HepG2 (cell line): ENCODE results near the gene HNRNPC. TPM values are rescaled to one million over a fixed set of nuclear protein-coding genes. Genes with fewer than 3 reads are reported as not detected.
A peak's percentile ranks its signal among the peaks of the same experiment; 100 is the strongest.

Experiments used
- NCOA5 ChIP-seq: sonication (generic); formaldehyde crosslinking; IDR thresholded peaks from 2 replicates; pipeline ENCODE4 v1.4.0; 2020; ENCODE audit warnings: missing genetic modification reagents
- NFIC ChIP-seq: IDR thresholded peaks from 2 replicates; pipeline ENCODE4 v1.6.1; 2012; ENCODE audit warnings: mild to moderate bottlenecking, low read length, inconsistent platforms
- SRSF4 ChIP-seq: fragments of 200-400 bp; formaldehyde crosslinking; IDR thresholded peaks from one replicate; pipeline ENCODE4 v1.6.1; 2018; ENCODE audit warnings: mild to moderate bottlenecking, low read depth, low read length, moderate library complexity; ENCODE audit not compliant: poor library complexity, severe bottlenecking
- SRSF9 ChIP-seq: fragments of 200-400 bp; formaldehyde crosslinking; IDR thresholded peaks from 2 replicates; pipeline ENCODE4 v1.6.1; 2018; ENCODE audit warnings: borderline replicate concordance, mild to moderate bottlenecking, low read depth, low read length; ENCODE audit not compliant: insufficient read depth, poor library complexity, severe bottlenecking
- TARDBP ChIP-seq: sonication (generic); formaldehyde crosslinking; IDR thresholded peaks from 2 replicates; pipeline ENCODE4 v1.8.0; 2022; ENCODE audit warnings: mild to moderate bottlenecking, missing genetic modification reagents
- XRCC5 ChIP-seq: fragments of 200-400 bp; formaldehyde crosslinking; optimal IDR thresholded peaks from 2 replicates; pipeline ENCODE3; 2017; ENCODE audit warnings: mild to moderate bottlenecking, low read length
- ZFP36L2 ChIP-seq: sonication (generic); formaldehyde crosslinking; IDR thresholded peaks from 2 replicates; pipeline ENCODE4 v1.4.0; 2020; ENCODE audit warnings: missing genetic modification reagents
- ZNF225 ChIP-seq: sonication (generic); formaldehyde crosslinking; IDR thresholded peaks from 2 replicates; pipeline ENCODE4 v1.4.0; 2020; ENCODE audit warnings: mild to moderate bottlenecking, missing genetic modification reagents
- ZNF607 ChIP-seq: sonication (generic); formaldehyde crosslinking; IDR thresholded peaks from 2 replicates; pipeline ENCODE4 v1.5.1; 2020; ENCODE audit warnings: missing genetic modification reagents, mild to moderate bottlenecking, borderline replicate concordance
- polyA plus RNA-seq, 8 experiments: library from polyadenylated mRNA; depleted of rRNA in 3 of 8; stranded (reverse) in 7 of 8; unstranded in 1 of 8; fragments of >200 nt; fragmentation: Illumina TruSeq in 4 of 8; extraction: Trizol in 4 of 8; gene quantifications; 2 replicates each; pipeline versions ENCODE4 v1.2.1 to v1.2.3, GENCODE V29; 2011 to 2016; ENCODE audit warnings: low read depth in 4 of 8, missing spikeins in 1 of 8, mixed read lengths in 1 of 8; ENCODE audit not compliant: insufficient read depth in 1 of 8
- total RNA-seq, 5 experiments: library from RNA; depleted of rRNA; stranded (reverse); fragments of >200 nt; fragmentation: Illumina TruSeq; extraction: Trizol; gene quantifications; 2 replicates each; pipeline ENCODE4 v1.2.3, GENCODE V29; 2016; ENCODE audit warnings: low read depth in 1 of 5
- TF ChIP-seq, protein P1 (sequence below): sonication (generic); formaldehyde crosslinking; IDR thresholded peaks from 2 replicates; pipeline ENCODE4 v1.4.0; 2020; ENCODE audit warnings: missing genetic modification reagents
- TF ChIP-seq, protein P2 (sequence below): sonication (generic); formaldehyde crosslinking; IDR thresholded peaks from 2 replicates; pipeline ENCODE4 v1.5.0; 2020; ENCODE audit warnings: mild to moderate bottlenecking, missing genetic modification reagents, borderline replicate concordance

HNRNPC gene
- total and polyA plus RNA-seq, 2 of the 13 experiments (the other 11 are each of a cell fraction or from before 2014, with no cell fraction given), result 628 to 1,099 TPM

DNA sequence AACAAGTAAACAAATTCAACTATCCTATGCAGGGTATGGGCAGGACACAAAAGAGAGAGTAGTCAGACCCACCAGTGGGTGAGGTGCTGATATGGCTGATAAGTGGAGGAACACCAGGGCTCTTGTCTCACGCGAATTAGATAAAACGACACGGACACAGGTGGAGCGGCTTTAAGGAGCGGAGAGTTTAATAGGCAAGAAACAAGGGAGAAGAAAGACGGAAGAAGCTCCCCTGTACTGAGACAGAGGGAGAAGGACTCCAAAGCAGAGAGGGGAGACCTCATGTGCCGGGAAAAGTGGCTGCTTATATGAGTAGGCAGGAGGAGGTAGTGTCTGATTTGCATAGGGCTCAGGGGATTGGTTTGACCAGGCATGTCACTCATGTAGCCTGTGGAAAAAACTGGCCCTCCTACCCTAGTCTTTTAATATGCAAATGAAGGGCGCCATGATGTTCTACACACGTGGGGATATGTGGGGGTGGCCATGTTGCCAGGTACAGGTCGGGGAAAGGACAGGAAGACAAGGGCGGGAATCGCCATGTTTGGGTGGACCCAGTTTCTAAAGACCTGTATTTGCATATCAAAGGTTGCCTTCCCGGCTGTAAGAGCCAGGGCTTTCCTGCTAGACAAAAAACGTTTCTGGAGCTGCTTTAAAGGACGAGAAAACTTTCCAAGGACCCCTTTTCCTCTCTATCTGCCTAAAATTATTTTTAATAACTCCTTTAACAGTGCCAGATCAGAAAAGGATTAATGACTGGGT lies 39.4 kb upstream of the HNRNPC start (continued):
- TF ChIP-seq, protein P1, sequence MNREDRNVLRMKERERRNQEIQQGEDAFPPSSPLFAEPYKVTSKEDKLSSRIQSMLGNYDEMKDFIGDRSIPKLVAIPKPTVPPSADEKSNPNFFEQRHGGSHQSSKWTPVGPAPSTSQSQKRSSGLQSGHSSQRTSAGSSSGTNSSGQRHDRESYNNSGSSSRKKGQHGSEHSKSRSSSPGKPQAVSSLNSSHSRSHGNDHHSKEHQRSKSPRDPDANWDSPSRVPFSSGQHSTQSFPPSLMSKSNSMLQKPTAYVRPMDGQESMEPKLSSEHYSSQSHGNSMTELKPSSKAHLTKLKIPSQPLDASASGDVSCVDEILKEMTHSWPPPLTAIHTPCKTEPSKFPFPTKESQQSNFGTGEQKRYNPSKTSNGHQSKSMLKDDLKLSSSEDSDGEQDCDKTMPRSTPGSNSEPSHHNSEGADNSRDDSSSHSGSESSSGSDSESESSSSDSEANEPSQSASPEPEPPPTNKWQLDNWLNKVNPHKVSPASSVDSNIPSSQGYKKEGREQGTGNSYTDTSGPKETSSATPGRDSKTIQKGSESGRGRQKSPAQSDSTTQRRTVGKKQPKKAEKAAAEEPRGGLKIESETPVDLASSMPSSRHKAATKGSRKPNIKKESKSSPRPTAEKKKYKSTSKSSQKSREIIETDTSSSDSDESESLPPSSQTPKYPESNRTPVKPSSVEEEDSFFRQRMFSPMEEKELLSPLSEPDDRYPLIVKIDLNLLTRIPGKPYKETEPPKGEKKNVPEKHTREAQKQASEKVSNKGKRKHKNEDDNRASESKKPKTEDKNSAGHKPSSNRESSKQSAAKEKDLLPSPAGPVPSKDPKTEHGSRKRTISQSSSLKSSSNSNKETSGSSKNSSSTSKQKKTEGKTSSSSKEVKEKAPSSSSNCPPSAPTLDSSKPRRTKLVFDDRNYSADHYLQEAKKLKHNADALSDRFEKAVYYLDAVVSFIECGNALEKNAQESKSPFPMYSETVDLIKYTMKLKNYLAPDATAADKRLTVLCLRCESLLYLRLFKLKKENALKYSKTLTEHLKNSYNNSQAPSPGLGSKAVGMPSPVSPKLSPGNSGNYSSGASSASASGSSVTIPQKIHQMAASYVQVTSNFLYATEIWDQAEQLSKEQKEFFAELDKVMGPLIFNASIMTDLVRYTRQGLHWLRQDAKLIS, result no peak
- TF ChIP-seq XRCC5 (peak; percentile 36), SRSF4 (no peak), ZFP36L2 (0 out of 2 replicates have a peak, but pooled peaks have one; percentile 77), ZNF225 (no peak), SRSF9 (no peak), ZNF607 (CRISPR knock-in tag) (peak; percentile 43; the same call in 1 of the 2 replicates), NFIC (peak; percentile 24; the same call in 1 of the 2 replicates), TARDBP (CRISPR knock-in tag) (peak; percentile 58; the same call in 1 of the 2 replicates), NCOA5 (no peak)
- TF ChIP-seq, protein P2, sequence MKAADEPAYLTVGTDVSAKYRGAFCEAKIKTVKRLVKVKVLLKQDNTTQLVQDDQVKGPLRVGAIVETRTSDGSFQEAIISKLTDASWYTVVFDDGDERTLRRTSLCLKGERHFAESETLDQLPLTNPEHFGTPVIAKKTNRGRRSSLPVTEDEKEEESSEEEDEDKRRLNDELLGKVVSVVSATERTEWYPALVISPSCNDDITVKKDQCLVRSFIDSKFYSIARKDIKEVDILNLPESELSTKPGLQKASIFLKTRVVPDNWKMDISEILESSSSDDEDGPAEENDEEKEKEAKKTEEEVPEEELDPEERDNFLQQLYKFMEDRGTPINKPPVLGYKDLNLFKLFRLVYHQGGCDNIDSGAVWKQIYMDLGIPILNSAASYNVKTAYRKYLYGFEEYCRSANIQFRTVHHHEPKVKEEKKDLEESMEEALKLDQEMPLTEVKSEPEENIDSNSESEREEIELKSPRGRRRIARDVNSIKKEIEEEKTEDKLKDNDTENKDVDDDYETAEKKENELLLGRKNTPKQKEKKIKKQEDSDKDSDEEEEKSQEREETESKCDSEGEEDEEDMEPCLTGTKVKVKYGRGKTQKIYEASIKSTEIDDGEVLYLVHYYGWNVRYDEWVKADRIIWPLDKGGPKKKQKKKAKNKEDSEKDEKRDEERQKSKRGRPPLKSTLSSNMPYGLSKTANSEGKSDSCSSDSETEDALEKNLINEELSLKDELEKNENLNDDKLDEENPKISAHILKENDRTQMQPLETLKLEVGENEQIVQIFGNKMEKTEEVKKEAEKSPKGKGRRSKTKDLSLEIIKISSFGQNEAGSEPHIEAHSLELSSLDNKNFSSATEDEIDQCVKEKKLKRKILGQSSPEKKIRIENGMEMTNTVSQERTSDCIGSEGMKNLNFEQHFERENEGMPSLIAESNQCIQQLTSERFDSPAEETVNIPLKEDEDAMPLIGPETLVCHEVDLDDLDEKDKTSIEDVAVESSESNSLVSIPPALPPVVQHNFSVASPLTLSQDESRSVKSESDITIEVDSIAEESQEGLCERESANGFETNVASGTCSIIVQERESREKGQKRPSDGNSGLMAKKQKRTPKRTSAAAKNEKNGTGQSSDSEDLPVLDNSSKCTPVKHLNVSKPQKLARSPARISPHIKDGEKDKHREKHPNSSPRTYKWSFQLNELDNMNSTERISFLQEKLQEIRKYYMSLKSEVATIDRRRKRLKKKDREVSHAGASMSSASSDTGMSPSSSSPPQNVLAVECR (CRISPR knock-in tag), result peak; percentile 94
